ENCODE results near the gene ITIH2.

The ITIH2 gene

DNA sequence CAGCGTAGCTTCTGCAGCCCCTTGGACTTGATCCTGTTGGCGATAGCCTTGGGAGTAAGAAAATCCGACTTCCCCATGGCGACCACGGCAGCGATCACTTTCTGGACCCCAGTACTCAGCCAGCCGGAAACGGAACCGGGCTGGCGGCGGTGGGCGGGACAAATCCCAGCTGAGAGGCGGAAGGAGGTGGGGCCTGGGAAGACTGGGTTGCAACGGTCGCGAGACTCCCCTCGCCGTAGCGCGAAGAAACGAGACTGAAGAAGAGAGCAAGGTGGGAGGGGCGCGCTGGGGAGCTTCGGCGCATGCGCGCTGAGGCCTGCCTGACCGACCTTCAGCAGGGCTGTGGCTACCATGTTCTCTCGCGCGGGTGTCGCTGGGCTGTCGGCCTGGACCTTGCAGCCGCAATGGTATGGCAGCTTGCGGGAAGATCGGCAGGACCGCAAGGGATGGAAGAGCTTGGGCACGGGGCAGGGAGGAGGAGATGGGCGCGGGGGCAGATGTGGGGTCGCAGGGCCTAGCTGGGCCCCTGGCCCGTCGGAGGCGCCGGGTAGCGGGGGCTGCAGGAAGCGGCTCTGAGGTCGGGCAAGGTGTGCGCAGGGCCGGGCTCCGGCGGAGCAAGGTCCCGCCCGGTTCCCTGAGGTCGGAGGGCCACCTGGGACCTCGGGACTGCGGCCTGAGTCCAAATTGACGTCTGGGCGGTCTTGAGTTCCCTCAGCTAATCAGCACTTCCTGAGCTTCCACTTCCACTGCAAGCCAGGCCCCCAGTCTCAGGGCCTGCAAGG lies 84.9 kb downstream of the ITIH2 start, which contains the start of the genes ATP5F1C and KIN:
ATP5F1C (plus strand) TSS at position 321 of the 782 bp plus-strand sequence; CDS start at position 352, 31 bp downstream.
KIN (minus strand) TSS at position 137 of the 782 bp plus-strand sequence; CDS start at position 77, 60 bp downstream.
- Mint-ChIP-seq H3K9me3 (no peaks in the 10 kb centered on the region), H3K27me3 (no peaks in the 10 kb centered on the region), H3K36me3 (peaks cover 18% of the 10 kb centered on the region), H3K27ac (no peak within 1 kb of the TSS), H3K4me3 (no peak within 1 kb of the TSS), H3K4me1 (peaks cover 55% of the 10 kb centered on the region)
- peak; percentile 98 for DNase-seq
- CTCF ChIA-PET, result interaction anchor here (0.6 to 1.4 kb wide), 4 partner anchors 18 to 262 kb away, joined by 3 to 4 read pairs (median 3); partner anchors contain the start of gene TAF3

GRCh38 chr10:7788639-7789286 lies 85.6 kb downstream of the ITIH2 start:
- Mint-ChIP-seq H3K27me3 (no peaks in the 10 kb centered on the region), H3K4me1 (peaks cover 56% of the 10 kb centered on the region), H3K4me3 (no peak overlapping the region), H3K9me3 (no peaks in the 10 kb centered on the region), H3K27ac (no peak overlapping the region), H3K36me3 (peaks cover 20% of the 10 kb centered on the region)
- no peak for DNase-seq
- CTCF ChIA-PET, result interaction anchor here (0.6 to 1.4 kb wide), 4 partner anchors 17 to 263 kb away, joined by 3 to 4 read pairs (median 3); partner anchors contain the start of gene TAF3

- Mint-ChIP-seq H3K36me3 (peaks cover 20% of the 10 kb centered on the region), H3K4me1 (peaks cover 57% of the 10 kb centered on the region), H3K27me3 (no peaks in the 10 kb centered on the region), H3K9me3 (no peaks in the 10 kb centered on the region), H3K27ac (peak overlapping the region; percentile 43), H3K4me3 (no peak overlapping the region)
- CTCF ChIA-PET, result no interaction called here
- DNase-seq, result no peak
Measured at GRCh38 chr10:7789390-7789789, 86.3 kb downstream of the ITIH2 start.

DNA sequence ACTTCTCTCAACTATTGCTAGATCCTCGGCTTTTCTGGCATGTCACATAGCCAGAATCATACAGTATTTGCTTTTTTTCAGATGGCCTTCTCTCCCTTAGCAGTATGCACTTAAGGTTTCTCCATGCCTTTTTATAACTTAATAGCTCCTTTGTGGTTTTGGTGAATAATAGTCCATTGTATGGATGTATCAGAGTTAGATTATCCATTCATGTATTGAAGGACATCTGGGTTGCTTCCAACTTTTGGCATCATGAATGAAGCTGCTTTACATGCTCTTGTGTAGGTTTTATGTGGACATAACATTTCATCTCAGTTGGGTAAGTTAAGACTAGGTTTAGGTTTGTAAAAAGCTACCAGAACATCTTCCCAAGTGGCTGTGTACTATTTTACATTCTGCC lies 89.4 kb downstream of the ITIH2 start:
- no peak overlapping the region for H3K27ac Mint-ChIP-seq

GRCh38 chr10:7794251-7795026 lies 91.3 kb downstream of the ITIH2 start:
- Mint-ChIP-seq H3K36me3 (peaks cover 38% of the 10 kb centered on the region), H3K27me3 (no peaks in the 10 kb centered on the region), H3K27ac (no peak overlapping the region), H3K9me3 (no peaks in the 10 kb centered on the region), H3K4me1 (peaks cover 42% of the 10 kb centered on the region), H3K4me3 (no peak overlapping the region)
- CTCF ChIA-PET, result no interaction called here
- no peak for DNase-seq

More for the DNA sequence above, 89.4 kb downstream of the ITIH2 start:
- CTCF ChIA-PET, result no interaction called here
- no peak overlapping the region for H3K4me3 Mint-ChIP-seq
- DNase-seq, result no peak
- H3K9me3 Mint-ChIP-seq, result no peaks in the 10 kb centered on the region
- H3K27me3 Mint-ChIP-seq, result no peaks in the 10 kb centered on the region
- H3K36me3 Mint-ChIP-seq, result peaks cover 31% of the 10 kb centered on the region
- peaks cover 50% of the 10 kb centered on the region for H3K4me1 Mint-ChIP-seq

DNA sequence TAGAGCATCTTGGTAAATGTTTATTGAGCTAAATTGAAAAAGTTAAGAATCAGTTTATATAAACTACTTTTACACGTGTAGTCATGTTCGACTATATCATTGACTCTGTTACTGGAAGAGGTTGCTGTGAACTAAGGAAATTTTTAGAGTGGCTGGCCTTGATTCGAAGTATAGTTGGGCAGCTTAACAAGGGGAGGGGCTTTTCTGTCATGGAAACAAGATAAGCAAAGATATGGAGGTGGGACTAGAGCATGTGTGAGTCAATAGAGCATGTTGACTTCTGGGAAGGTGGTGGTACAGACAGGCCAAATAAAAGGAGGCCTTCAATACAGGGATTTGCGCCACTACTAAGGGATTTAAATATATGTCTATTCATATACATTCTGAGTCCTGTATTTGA lies 92.5 kb downstream of the ITIH2 start:
- H3K4me3 Mint-ChIP-seq, result no peak overlapping the region
- H3K36me3 Mint-ChIP-seq, result peaks cover 42% of the 10 kb centered on the region
- H3K9me3 Mint-ChIP-seq, result no peaks in the 10 kb centered on the region
- peaks cover 32% of the 10 kb centered on the region for H3K4me1 Mint-ChIP-seq
- CTCF ChIA-PET, result interaction anchor here (0.6 kb wide), 1 partner anchor 19 kb away, joined by 3 read pairs; no protein-coding TSS in a partner anchor
- H3K27ac Mint-ChIP-seq, result no peak overlapping the region
- DNase-seq, result no peak
- H3K27me3 Mint-ChIP-seq, result no peaks in the 10 kb centered on the region

- H3K4me3 Mint-ChIP-seq, result no peak overlapping the region
- DNase-seq, result no peak
- H3K4me1 Mint-ChIP-seq, result peaks cover 12% of the 10 kb centered on the region
- CTCF ChIA-PET, result interaction anchor here (0.6 kb wide), 1 partner anchor 435 kb away, joined by 3 read pairs; no protein-coding TSS in a partner anchor
- no peaks in the 10 kb centered on the region for H3K9me3 Mint-ChIP-seq
- H3K36me3 Mint-ChIP-seq, result peaks cover 42% of the 10 kb centered on the region
- no peaks in the 10 kb centered on the region for H3K27me3 Mint-ChIP-seq
- H3K27ac Mint-ChIP-seq, result no peak overlapping the region
Measured at GRCh38 chr10:7797582-7797981, 94.5 kb downstream of the ITIH2 start.

All from activated naive CD4-positive, alpha-beta T cell treated with anti-CD3 and anti-CD28 coated beads, Interleukin-2, amount 10 ng/mL, durations not matched to agents 7 days and 5 days (primary cell).